ENCODE results near the gene SP1.

DNA sequence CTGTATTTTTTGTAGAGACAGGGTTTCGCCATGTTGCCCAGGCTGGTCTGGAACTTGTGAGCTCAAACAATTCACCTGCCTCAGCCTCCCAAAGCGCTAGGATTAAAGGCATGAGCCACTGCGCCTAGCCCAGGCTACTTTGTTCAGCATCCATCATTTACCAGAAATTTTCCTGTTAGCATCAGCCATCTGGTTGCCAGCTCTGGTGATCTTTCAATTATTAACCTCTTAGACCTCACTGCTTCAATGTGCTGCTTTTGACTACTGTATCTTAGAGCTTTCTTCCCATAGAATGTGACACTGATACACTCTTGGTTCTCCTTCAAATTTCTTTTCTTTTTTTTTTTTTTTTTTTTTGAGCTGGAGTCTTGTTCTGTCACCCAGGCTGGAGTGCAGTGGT, 38.2 kb downstream of the SP1 start:
- TF ChIP-seq EP300 (IDR thresholded peaks at IDR 0.05) (no peak), POLR2A (IDR thresholded peaks at IDR 0.05) (no peak)
